CD4-positive, alpha-beta T cell treated with Interleukin-10 for 1 hour (primary cell): ENCODE data around the gene SLC17A7.

Experiments used
- DNase-seq: peaks from one replicate; pipeline ENCODE4 v3.0.0-alpha.2; 2020

The SLC17A7 gene

DNA sequence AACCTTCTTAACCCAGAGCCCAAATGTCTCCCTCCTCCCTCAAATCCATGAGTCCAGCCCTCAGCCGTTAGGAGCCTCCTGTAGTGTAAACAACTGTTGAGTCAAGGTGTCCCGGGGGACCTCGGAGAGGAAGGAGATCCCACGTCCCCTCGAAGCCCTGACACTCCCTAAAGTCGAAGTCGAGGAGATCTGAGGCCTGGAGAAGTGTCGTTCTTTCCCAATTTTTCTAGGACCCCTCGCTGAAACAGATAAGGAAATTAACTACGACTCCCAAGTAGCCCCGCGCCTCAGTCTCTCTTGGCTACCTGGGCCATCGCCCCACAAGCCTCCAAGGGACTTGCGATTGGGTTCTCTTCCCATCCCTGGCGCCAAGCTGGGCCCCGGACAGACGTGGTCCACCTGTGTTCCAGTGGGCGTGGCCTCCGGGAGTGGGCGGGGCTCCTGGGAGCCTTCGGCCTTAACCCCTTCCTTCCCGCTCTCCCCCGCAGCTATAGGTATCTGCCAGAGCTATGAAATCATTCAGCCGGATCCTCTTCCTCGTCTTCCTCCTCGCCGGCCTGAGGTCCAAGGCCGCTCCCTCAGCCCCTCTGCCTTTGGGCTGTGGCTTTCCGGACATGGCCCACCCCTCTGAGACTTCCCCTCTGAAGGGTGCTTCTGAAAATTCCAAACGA, 15.3 kb downstream of the SLC17A7 start:
- no peak for DNase-seq

- no peak for DNase-seq
Measured at GRCh38 chr19:49425178-49425577, 16.1 kb downstream of the SLC17A7 start, which contains the start of gene GFY. Gene GFY, plus strand, starts transcription at chr19:49425388. Its CDS starts 1,043 bp downstream, at chr19:49426431.

DNA sequence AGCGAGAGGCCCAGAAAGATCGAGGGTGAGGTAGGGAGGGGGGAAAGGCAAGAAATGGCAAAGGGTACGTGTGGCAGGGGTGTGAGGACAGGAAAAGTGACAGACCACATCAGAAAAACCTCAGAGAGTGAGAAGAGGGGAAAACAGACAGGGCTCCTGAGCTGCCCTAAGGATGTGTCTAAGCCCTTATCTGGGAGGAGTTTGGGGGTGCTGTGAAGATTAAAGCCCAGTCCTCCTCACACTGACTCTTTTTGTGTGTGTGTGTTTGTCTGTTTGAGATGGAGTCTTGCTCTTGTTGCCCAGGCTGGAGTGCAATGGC, 17.4 kb downstream of the SLC17A7 start:
- DNase-seq = peak; percentile 55

DNA sequence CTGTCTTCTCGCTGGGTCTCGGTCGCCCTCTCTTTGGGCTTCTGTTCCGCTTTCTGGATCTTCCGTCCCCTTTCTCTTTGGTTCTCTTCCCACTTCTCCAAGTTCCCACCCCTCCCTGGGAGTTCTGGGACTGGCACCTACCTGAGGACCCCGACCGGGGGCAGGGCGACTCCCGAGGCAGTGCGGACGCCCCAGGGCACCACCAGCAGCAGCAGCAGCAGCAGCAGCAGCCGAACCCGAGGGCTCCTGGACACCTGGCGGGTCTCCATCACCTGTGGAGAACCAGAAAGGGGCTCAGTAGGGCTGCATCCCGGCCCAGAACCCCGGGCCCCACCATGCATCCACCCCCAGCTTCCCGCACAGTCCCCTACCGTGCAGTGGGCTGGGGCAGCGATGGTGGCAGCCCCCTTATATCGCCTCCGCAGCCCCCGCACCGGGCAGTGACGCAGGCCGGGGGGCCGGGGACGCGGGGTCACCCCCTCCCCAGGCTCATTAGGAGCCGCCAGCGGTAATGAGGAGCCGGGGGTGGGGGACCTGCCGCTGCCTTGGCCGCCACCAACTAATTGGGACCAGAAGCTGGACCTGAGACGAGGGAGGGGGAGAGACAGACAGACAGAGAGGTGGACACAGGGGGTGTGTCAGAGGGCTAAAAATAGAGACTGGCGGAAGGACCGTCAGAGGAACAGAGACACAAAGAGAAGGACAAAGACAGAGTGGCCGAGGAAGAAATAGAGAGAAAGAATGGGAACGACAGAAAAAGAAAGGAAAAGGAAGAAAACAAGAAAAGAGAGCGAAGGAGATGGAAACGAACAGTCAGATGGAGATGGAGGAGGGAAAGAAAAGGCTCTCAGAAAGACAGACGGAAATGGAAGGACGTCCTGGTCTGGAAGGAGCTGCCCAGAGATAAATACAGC, 18.0 kb downstream of the SLC17A7 start, which contains the start of gene PTH2:
Gene PTH2 (minus strand): TSS at position 371 of the 914 bp plus-strand sequence. CDS start 102 bp downstream, at position 269.
- no peak for DNase-seq

- peak; percentile 59 for DNase-seq
Measured at GRCh38 chr19:49422407-49423070, 18.8 kb downstream of the SLC17A7 start.

GRCh38 chr19:49421878-49422202, 19.5 kb downstream of the SLC17A7 start:
- no peak for DNase-seq

DNA sequence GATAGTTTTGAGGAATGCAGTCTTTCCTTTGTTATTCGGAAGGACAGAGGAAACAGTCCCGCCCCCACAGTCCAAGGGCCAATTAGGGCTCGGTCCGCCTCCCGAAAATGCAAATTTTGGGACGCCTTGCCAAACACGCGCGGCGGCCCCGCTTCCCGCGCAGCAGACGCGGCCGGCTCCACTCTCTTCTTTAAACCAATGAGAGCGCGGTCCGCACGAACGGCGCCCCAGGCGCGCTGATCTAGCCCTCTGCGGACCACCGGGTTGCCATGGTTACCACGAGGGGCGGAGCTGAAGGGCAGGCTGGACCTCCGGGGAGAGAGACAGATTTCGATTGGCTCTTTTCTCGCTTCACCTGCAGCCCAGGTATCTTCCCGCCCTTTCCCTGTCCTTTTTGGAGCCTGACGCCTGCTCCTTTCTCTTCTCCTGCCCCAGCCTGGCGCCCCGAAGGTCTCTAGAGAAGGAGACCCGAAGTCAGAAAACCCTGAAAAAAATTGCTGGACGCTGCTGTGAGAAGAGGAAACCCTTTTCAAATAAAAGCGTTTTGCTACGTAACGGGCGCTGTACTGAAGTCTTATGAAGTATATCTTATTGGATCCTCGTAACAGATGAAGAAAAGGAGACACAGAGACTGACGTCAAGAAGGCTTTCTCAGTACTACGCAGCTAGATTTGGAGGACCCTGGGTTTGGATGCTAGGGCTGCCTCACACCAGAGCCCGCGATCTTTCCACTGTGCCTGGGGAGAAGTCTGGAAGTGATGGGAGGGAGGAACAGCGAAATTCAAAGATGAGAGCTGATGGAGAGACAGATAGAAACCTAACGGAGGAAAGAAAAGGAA, 20.1 kb downstream of the SLC17A7 start:
- DNase-seq = peak; percentile 45

GRCh38 chr19:49420227-49420626, 21.1 kb downstream of the SLC17A7 start:
- no peak for DNase-seq

GRCh38 chr19:49419173-49419572, 22.2 kb downstream of the SLC17A7 start:
- DNase-seq = no peak

DNA sequence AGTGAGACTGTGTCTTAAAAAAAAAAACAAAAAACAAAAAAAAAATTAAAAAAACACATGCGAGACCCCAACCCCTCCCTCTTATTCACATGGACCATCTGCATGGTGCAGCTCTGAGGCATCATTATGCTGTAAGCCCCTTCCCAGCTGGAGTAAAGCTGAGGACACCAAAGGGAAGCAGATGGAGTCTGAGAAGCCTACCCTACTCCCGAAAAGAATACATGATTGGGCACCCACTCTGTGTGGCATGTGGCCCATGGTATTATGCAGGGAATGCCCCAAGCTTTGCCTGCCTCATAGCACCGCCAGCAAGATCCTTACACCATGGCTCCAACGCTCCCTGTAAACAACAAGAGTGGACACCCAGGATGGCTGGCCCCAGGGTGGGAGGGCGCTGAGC, 22.8 kb downstream of the SLC17A7 start:
- DNase-seq = no peak

DNA sequence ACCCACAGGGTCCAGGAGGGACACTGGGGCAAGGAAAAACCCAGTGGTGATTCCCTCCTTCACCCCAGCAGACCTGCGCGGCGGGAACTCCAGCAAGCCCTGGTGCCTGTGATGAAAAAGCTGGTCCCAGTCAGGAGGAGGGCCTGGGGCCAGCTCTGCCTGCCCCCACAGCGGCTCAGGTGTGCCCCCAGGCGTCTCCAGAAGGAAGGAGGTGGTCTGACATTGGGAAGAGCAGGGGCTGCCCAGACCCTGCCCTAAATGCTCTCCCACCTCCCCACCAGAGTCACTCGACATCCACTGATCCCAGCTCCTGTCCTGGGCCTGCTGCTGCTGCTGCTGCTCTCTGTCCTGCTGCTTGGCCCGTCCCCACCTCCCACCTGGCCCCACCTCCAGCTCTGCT, 24.2 kb downstream of the SLC17A7 start:
- no peak for DNase-seq

- no peak for DNase-seq
Measured at GRCh38 chr19:49415810-49416200, 25.5 kb downstream of the SLC17A7 start.

DNA sequence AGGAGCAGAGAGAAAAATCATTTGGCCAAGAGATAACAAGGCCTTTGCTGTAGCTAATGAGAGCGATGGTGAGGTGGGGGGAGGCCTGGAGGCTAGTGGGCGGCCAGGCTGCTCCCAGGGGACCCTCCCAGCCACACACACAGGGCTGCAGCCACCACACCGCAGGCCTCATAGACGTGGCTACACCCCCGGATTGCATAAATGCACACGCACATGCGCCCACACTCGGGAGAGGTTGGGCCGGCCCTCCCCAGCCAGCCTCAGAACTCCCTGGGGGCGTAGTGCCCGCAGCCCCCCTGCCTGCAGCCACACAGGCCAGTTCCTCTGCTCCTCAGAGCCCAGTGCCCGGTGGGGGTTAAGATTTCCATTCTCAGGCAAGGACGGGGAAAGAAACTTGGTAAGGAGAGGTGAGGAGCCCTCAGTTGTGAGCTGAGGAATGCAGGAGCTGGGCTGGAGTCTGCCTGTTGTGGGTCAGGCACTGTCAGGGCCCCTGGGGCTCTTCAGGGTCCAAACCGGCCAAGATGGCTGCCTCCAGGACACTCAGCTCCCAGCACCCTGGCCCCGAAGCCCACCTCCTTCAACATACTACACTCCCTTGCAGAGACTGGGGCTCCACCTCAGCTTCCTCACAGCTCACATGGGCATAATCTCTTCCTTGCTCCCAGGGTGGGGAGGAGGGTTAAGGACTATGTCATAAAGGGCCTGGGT, 26.1 kb downstream of the SLC17A7 start:
- no peak for DNase-seq

DNA sequence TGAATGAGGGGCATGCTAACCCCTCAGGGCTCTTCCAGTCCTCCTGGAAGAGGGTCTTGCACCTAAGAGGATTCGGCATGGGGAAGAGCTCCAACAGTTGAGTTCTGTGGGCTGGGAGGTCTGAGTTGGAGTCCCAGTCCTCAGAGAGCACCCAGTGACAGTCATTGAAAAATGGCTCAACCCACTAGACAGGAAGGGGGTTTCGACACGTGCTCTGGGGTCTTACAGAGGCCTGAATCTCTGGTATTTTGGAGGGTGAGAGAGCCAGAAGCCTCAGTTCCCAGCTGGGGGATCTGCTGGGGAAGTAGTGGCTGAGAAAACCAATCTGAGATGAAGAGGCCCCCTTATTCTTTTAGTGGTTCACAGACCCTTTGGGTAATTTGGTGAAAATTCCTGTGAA, 27.1 kb downstream of the SLC17A7 start:
- DNase-seq = no peak

- DNase-seq = no peak
Measured at GRCh38 chr19:49413348-49413747, 28.0 kb downstream of the SLC17A7 start.

DNA sequence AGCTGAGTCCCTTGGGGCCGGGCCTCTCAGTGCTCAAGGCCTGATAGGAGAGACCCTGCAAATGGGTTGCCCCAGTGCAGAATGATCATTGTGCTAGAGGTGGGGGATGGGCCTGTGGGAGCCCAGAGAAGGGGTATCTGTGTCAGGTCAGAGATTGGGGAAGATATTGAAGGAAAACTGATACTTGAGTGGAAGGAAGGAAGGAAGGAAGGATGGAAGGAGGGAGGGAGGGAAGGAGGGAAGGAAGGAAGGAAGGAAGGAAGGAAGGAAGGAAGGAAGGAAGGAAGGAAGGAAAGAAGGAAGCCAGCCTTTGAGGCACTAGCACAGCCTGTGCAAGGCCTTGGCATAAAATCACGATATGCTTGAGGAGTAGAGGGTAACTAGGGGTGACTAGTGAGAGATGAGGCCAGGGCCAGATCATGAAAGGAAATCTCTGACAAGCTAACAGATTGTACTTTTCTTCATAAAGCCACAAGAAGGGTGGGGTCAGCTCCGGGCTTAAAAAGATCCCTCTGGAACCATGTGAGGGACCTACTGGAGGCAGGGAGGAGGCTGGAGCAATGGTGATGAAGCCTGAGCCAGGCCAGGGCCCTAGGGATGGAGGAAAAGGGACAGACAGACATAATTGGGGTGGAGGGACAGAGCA, 29.5 kb downstream of the SLC17A7 start:
- no peak for DNase-seq

GRCh38 chr19:49409441-49410029, 31.8 kb downstream of the SLC17A7 start:
- peak; percentile 47 for DNase-seq

GRCh38 chr19:49408816-49409440, 32.4 kb downstream of the SLC17A7 start:
- no peak for DNase-seq

- DNase-seq = no peak
Measured at GRCh38 chr19:49407482-49408015, 33.8 kb downstream of the SLC17A7 start.

DNA sequence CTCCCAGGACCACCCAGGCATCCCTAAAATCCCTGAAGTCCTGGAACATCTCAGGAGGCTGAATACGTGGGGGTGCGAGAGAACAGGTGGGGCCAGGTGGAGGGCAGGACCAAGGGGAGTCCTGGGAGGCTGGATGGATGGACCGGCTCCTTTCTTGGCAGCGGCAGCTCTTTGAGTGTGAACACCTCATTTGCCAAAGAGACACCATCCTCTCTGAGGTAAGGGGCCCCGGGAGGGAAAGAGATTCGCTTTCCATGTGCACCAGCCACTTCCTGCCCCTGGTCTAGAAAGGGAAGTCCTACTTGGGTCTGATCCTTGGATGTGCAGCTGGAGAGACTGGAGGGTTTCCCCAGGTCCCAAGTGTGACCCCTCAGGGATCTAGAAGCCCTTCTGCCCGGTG, 34.2 kb downstream of the SLC17A7 start:
- no peak for DNase-seq
